Ovary (tissue), 9 donors: ENCODE data around the gene FRMPD2. TPM values are rescaled to one million over a fixed set of nuclear protein-coding genes. Genes with fewer than 3 reads are reported as not detected.

Source experiments
- DNase-seq, 5 donors: peaks; one replicate each; pipeline ENCODE4 v3.0.0-alpha.2; 2019 to 2020
- H3K27ac ChIP-seq, 2 donors: fragments of 200-600 bp; one replicate each; pipeline versions ENCODE4 v1.5.1 to v1.8.0; 2019 to 2022
- H3K27me3 ChIP-seq: fragments of 200-600 bp; one replicate; pipeline ENCODE4 v1.8.0; 2022
- H3K36me3 ChIP-seq: fragments of 200-600 bp; sonication (generic); one replicate; pipeline ENCODE4 v1.5.1; 2019
- H3K4me1 ChIP-seq: one replicate; pipeline ENCODE4 v1.8.1; 2013; ENCODE audit warnings: mild to moderate bottlenecking, moderate library complexity; ENCODE audit not compliant: insufficient read depth
- H3K4me3 ChIP-seq: fragments of 200-600 bp; sonication (generic); one replicate; pipeline ENCODE4 v1.5.1; 2017
- H3K9me3 ChIP-seq, 2 donors: fragments of 200-600 bp in 1 of 2; sonication (generic) in 1 of 2; one replicate each; pipeline versions ENCODE4 v1.5.1 to v1.8.1; 2013 to 2019; ENCODE audit warnings: mild to moderate bottlenecking in 1 of 2, moderate library complexity in 1 of 2
- CTCF ChIP-seq, 3 donors: fragments of 450-650 bp in 2 of 3; fragments of 200-600 bp in 1 of 3; IDR thresholded peaks; one replicate each; pipeline versions ENCODE4 v1.5.1 to v1.8.0; 2016 to 2022; ENCODE audit warnings: antibody characterized with exemption in 3 of 3, mild to moderate bottlenecking in 1 of 3
- EP300 ChIP-seq: sonication (generic); formaldehyde crosslinking; IDR thresholded peaks from one replicate; pipeline ENCODE4 v1.6.1; 2017; ENCODE audit warnings: antibody characterized with exemption
- POLR2A ChIP-seq: fragments of 450-650 bp; IDR thresholded peaks from one replicate; pipeline ENCODE4 v1.6.1; 2017; ENCODE audit warnings: antibody characterized with exemption, mild to moderate bottlenecking, moderate library complexity
- WGBS, 3 donors: extraction: QIAGEN DNeasy Blood & Tissue Kit in 1 of 3; methylation state at CpG; one replicate each; pipeline versions ENCODE4 v1.1.5 to v1.1.7; 2013 to 2017; 5-methylcytosine and 5-hydroxymethylcytosine counted together
- intact Hi-C, 4 donors: fragments of 100-400 bp; cut with DNase I; formaldehyde crosslinking; loops; one replicate each; pipeline versions ENCODE4 v1.11.0 to v1.15.1; 2022 to 2023
- polyA plus RNA-seq, 2 donors: library from polyadenylated mRNA; stranded (reverse); fragments of 200-250 nt in 1 of 2; fragments of 350-450 nt in 1 of 2; fragmentation: Illumina TruSeq in 1 of 2; extraction: RNeasy Lipid Tissue Mini Kit (QIAGEN cat#74804) in 1 of 2; gene quantifications; one replicate each; pipeline ENCODE4 v1.2.3, GENCODE V29; 2013 to 2014
- total RNA-seq, 7 donors: library from RNA; depleted of rRNA in 2 of 7; stranded (reverse); fragments of >200 nt in 2 of 7; fragmentation: NEBNext Ultra II Directional in 3 of 7; extraction: Animal tissue kit (Norgen Biotek cat#: 25700) in 3 of 7; gene quantifications; one replicate each; pipeline versions ENCODE4 v1.1.0 to v1.2.4, GENCODE V29; 2016 to 2023
- donor health status: DM: no; HTN: no; CAD: no; lungs with moderate emphysema.
- donor health status: DM: no; HTN: no; CAD: no.
- donor health status: Bipolar disorder and iron deficiency.
- donor health status: DM: yes; HTN: yes; CAD: no.
- donor health status: DM: no; HTN: no; CAD: no.
- donor health status: DM: yes; HTN: yes; CAD: no.

Gene FRMPD2
- total and polyA plus RNA-seq, 9 donors: 0.15 to 11.8 (median 0.69) TPM; not detected in 3

GRCh38 chr10:48237259-48238250 is 36.9 kb downstream of the FRMPD2 start:
- no peak for TF ChIP-seq POLR2A
- no peak for TF ChIP-seq CTCF (IDR thresholded peaks at IDR 0.05)
- no peak for TF ChIP-seq EP300
- no peak overlapping the region for H3K27ac ChIP-seq

GRCh38 chr10:48236199-48236621 is 38.3 kb downstream of the FRMPD2 start:
- TF ChIP-seq CTCF (IDR thresholded peaks at IDR 0.05) (no peak), EP300 (no peak)
- Histone ChIP-seq H3K4me1 (no peaks in the 10 kb centered on the region), H3K27ac (no peak overlapping the region), H3K27me3 (no peaks in the 10 kb centered on the region), H3K9me3 (no peaks in the 10 kb centered on the region), H3K4me3 (no peak overlapping the region), H3K36me3 (no peaks in the 10 kb centered on the region)
- intact Hi-C loops: no loop called here
- WGBS, 3 donors: 71 to 79% (median 76%) methylated on average over 6 of the region's 6 CpGs
- DNase-seq: no peak

More at GRCh38 chr10:48237259-48238250, 36.9 kb downstream of the FRMPD2 start:
- H3K4me1 ChIP-seq: no peaks in the 10 kb centered on the region
- no peaks in the 10 kb centered on the region for H3K9me3 ChIP-seq
- no peaks in the 10 kb centered on the region for H3K27me3 ChIP-seq
- H3K36me3 ChIP-seq: no peaks in the 10 kb centered on the region
- intact Hi-C loops: loop anchor here in 1 of 4 donors (1.0 kb wide), 1 partner anchor 29 kb away; no protein-coding TSS in a partner anchor
- WGBS, 3 donors: 95% methylated on average over 16 of the region's 16 CpGs
- no peak overlapping the region for H3K4me3 ChIP-seq
- no peak for DNase-seq

DNA sequence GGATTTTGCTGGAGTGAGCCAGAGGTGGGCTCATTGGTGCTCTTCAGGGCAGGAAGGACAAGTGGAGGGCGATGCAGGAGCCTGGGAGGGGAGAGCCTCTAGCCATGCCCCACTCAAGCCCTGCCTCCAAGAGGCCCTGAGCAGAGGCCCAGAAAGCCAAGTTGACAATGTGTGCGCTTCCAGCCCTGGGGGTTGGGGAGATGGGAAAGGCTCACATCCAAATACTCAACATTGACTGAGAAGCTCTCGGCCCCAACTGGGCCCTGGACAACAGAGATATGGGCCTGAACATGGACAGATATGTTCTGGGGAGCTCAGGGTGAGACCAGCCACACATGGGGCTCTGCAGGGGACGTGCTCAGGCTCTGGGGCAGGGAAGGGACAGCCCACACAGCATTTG is 39.0 kb downstream of the FRMPD2 start:
- DNase-seq: no peak
- intact Hi-C loops: no loop called here
- no peak overlapping the region for H3K4me3 ChIP-seq
- H3K4me1 ChIP-seq: no peaks in the 10 kb centered on the region
- 87 to 93% (median 90%) methylated on average over 4 of the region's 4 CpGs for WGBS, 3 donors
- no peak overlapping the region for H3K27ac ChIP-seq
- no peaks in the 10 kb centered on the region for H3K27me3 ChIP-seq
- H3K36me3 ChIP-seq: no peaks in the 10 kb centered on the region
- H3K9me3 ChIP-seq: no peaks in the 10 kb centered on the region
- TF ChIP-seq CTCF (IDR thresholded peaks at IDR 0.05) (no peak), EP300 (no peak), POLR2A (no peak)

- Histone ChIP-seq H3K9me3 (no peaks in the 10 kb centered on the region), H3K27ac (no peak overlapping the region), H3K4me1 (no peaks in the 10 kb centered on the region), H3K4me3 (no peak overlapping the region), H3K36me3 (no peaks in the 10 kb centered on the region), H3K27me3 (no peaks in the 10 kb centered on the region)
- no peak for DNase-seq
- WGBS, 3 donors: 86 to 89% (median 87%) methylated on average over 4 of the region's 4 CpGs
- intact Hi-C loops: no loop called here
- TF ChIP-seq POLR2A: no peak
These were observed 39.7 kb downstream of the FRMPD2 start for GRCh38 chr10:48234787-48235186.

DNA sequence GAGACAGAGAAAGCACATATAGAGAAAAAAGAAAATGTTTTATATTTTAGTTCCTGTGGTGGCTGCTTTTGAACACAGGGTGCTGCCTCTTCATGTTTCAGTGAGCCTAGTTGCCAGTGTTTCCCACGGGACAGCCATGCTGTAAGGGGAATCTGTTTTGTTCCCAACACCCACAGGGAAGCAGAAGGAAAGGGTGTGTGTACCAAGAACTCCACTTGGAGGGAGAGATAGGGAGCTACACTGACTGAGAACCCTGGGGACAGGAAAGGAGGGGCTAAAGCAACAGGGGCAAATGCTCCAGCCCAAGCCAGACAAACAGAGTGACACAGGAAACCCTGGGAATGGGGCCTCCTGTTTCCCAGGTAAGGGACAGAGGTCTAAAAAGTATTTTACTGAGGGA is 40.2 kb downstream of the FRMPD2 start:
- no peak for TF ChIP-seq POLR2A
- no peak for TF ChIP-seq CTCF (IDR thresholded peaks at IDR 0.05)
- no peak for TF ChIP-seq EP300
- Histone ChIP-seq H3K27me3 (no peaks in the 10 kb centered on the region), H3K9me3 (no peaks in the 10 kb centered on the region), H3K27ac (no peak overlapping the region), H3K36me3 (no peaks in the 10 kb centered on the region), H3K4me3 (no peak overlapping the region), H3K4me1 (no peaks in the 10 kb centered on the region)
- no peak for DNase-seq
- intact Hi-C loops: no loop called here
- WGBS, 3 donors: 53 to 54% (median 53%) methylated on average over 1 of the region's 1 CpG
